SK-N-SH (cell line): ENCODE data around the gene ULBP2.
"Not testable (repeated sequence)": the region's sequence is repeated elsewhere in the genome, so short reads cannot be mapped to it uniquely, and the experiment has no call there.

Source experiments
- CTCF ChIP-seq: fragments of 200-600 bp; sonication (generic); IDR thresholded peaks from 2 replicates; pipeline ENCODE4 v1.6.1; 2017; ENCODE audit warnings: antibody characterized with exemption, mild to moderate bottlenecking, moderate library complexity
- RAD21 ChIP-seq: IDR thresholded peaks from 2 replicates; pipeline ENCODE4 v1.6.1; 2012; ENCODE audit warnings: mild to moderate bottlenecking, low read length
- REST ChIP-seq: IDR thresholded peaks from 2 replicates; pipeline ENCODE4 v1.6.1; 2012; ENCODE audit warnings: mild to moderate bottlenecking, low read depth, low read length, moderate library complexity

- not testable (repeated sequence) for TF ChIP-seq CTCF, RAD21, REST
These were observed 27.1 kb downstream of the ULBP2 start for GRCh38 chr6:149968909-149969308.
